Activated CD8-positive, alpha-beta T cell treated with anti-CD3 and anti-CD28 coated beads for 36 hours (primary cell): ENCODE results near the gene RBFOX2. TPM values are rescaled to one million over a fixed set of nuclear protein-coding genes. Genes with fewer than 3 reads are reported as not detected.

Experiments
- ATAC-seq: fragments of 200-7000 bp; cut with Tn5 transposase; one replicate; pipeline ENCODE4 v1.10.0; 2021; ENCODE audit warnings: mild to moderate bottlenecking, moderate library complexity
- CTCF ChIA-PET: fragments of 350-600 bp; sonication (Branson Sonifier 250); formaldehyde crosslinking; loops from one replicate; lab custom pipeline; 2021; ENCODE audit warnings: antibody characterized with exemption; lab: Charles Lee
- POLR2A ChIA-PET: fragments of 350-600 bp; sonication (Branson Sonifier 250); formaldehyde crosslinking; loops from one replicate; lab custom pipeline; 2021; ENCODE audit warnings: antibody characterized with exemption; lab: Charles Lee
- DNase-seq: peaks from one replicate; pipeline ENCODE4 v3.0.0-alpha.2; 2020
- H3K27ac Mint-ChIP-seq: one replicate; pipeline ENCODE4 v1.8.0; 2021; ENCODE audit warnings: mild to moderate bottlenecking, mixed read lengths
- H3K27me3 Mint-ChIP-seq: one replicate; pipeline ENCODE4 v1.8.0; 2021; ENCODE audit warnings: mixed read lengths
- H3K36me3 Mint-ChIP-seq: one replicate; pipeline ENCODE4 v1.8.0; 2021; ENCODE audit warnings: low read depth, mixed read lengths
- H3K4me1 Mint-ChIP-seq: one replicate; pipeline ENCODE4 v1.8.0; 2021; ENCODE audit warnings: low read depth, mixed read lengths
- H3K4me3 Mint-ChIP-seq: one replicate; pipeline ENCODE4 v1.8.0; 2021; ENCODE audit warnings: mild to moderate bottlenecking, moderate library complexity, mixed read lengths
- H3K9me3 Mint-ChIP-seq: one replicate; pipeline ENCODE4 v1.8.0; 2021; ENCODE audit warnings: mixed read lengths
- intact Hi-C: fragments of 100-400 bp; cut with micrococcal nuclease; formaldehyde crosslinking; loops from one replicate; pipeline ENCODE4 v1.10.0; 2022
- total RNA-seq, 2 experiments: library from RNA; stranded (reverse); gene quantifications; one replicate each; pipeline ENCODE4 v1.2.3, GENCODE V29; 2021
- TF ChIP-seq, protein P1 (sequence below): fragments of 200-600 bp; IDR thresholded peaks from one replicate; pipeline ENCODE4 v1.8.0; 2022; ENCODE audit warnings: antibody characterized with exemption, mild to moderate bottlenecking

RBFOX2 gene
- total RNA-seq, 2 experiments from 2014 or later: 3.1 to 3.3 TPM

DNA sequence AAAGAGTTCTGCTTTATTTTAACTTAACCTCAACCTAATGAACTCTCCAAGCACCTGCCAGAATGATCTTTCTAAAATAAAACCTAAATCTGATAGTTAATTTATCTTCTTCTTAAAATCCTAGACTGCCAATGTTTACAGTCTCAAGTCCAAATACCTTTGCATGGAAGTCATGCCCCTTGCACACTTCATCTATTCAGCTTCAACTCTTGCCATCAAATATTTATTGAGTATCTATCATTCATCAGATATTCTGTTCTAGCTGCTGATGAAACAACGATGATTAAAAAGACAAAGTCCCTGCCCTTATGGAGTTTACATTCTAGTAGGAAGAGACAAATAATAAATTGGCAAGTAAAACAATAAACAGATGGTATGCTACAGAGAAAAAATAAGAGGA is 209.2 kb downstream of the RBFOX2 start:
- TF ChIP-seq, protein P1, sequence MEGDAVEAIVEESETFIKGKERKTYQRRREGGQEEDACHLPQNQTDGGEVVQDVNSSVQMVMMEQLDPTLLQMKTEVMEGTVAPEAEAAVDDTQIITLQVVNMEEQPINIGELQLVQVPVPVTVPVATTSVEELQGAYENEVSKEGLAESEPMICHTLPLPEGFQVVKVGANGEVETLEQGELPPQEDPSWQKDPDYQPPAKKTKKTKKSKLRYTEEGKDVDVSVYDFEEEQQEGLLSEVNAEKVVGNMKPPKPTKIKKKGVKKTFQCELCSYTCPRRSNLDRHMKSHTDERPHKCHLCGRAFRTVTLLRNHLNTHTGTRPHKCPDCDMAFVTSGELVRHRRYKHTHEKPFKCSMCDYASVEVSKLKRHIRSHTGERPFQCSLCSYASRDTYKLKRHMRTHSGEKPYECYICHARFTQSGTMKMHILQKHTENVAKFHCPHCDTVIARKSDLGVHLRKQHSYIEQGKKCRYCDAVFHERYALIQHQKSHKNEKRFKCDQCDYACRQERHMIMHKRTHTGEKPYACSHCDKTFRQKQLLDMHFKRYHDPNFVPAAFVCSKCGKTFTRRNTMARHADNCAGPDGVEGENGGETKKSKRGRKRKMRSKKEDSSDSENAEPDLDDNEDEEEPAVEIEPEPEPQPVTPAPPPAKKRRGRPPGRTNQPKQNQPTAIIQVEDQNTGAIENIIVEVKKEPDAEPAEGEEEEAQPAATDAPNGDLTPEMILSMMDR: no peak
- Mint-ChIP-seq H3K4me3 (no peak overlapping the region), H3K4me1 (no peaks in the 10 kb centered on the region), H3K36me3 (no peaks in the 10 kb centered on the region), H3K27me3 (no peaks in the 10 kb centered on the region), H3K27ac (no peak overlapping the region), H3K9me3 (no peaks in the 10 kb centered on the region)
- DNase-seq (no peak), ATAC-seq (no peak)
- ChIA-PET POLR2A (no interaction called here), CTCF (no interaction called here)
- intact Hi-C loops: no loop called here

DNA sequence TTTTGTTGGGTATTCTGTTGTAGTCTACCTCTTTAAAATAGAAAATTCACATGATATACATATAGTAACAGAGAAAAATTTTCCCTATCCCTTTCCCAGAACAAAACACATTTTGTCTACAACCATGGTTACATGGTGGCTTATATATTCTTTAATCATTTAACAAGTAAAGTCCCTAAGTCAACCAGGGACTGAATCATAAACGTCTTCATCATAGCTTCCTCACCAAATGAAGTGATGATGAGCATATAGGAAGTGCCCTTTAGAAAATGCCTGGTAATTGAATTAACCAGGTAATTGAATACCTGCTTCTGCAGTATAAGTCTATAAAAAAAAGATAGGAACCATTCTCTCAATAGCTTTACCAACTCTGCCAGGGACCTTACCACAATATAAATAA is 209.7 kb downstream of the RBFOX2 start:
- ATAC-seq (no peak), DNase-seq (no peak)
- H3K27ac Mint-ChIP-seq: no peak overlapping the region
- H3K4me3 Mint-ChIP-seq: no peak overlapping the region
- intact Hi-C loops: no loop called here
- TF ChIP-seq, protein P1: no peak
- ChIA-PET CTCF (no interaction called here), POLR2A (no interaction called here)
- no peaks in the 10 kb centered on the region for H3K9me3 Mint-ChIP-seq
- H3K27me3 Mint-ChIP-seq: no peaks in the 10 kb centered on the region
- no peaks in the 10 kb centered on the region for H3K36me3 Mint-ChIP-seq
- no peaks in the 10 kb centered on the region for H3K4me1 Mint-ChIP-seq

DNA sequence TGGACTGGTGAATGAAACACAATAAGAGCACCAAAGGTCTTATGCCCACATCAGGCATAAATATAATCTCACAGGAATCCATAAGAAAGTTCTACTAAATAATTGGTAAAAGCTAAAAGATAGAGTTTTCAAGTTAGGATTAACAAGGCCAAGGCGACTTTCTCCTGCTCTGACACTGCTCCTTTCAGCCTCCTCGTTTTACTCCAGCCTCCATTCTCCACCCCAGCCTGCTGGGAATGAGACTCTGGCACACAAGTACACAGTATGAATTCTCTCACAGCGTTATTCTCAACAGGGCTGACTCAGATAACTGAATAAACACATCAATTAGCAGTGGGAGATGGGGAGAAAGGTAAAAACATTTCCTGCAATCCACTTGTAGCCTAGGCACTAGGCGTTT is 216.0 kb downstream of the RBFOX2 start:
- Mint-ChIP-seq H3K27ac (no peak overlapping the region), H3K4me3 (no peak overlapping the region), H3K9me3 (peaks cover 4% of the 10 kb centered on the region), H3K36me3 (no peaks in the 10 kb centered on the region), H3K27me3 (no peaks in the 10 kb centered on the region), H3K4me1 (no peaks in the 10 kb centered on the region)
- ChIA-PET POLR2A (no interaction called here), CTCF (interaction anchor here (1.0 kb wide), 1 partner anchor 253 kb away, joined by 4 read pairs; no protein-coding TSS in a partner anchor)
- no peak for DNase-seq
- TF ChIP-seq, protein P1: no peak
- intact Hi-C loops: no loop called here
- no peak for ATAC-seq

DNA sequence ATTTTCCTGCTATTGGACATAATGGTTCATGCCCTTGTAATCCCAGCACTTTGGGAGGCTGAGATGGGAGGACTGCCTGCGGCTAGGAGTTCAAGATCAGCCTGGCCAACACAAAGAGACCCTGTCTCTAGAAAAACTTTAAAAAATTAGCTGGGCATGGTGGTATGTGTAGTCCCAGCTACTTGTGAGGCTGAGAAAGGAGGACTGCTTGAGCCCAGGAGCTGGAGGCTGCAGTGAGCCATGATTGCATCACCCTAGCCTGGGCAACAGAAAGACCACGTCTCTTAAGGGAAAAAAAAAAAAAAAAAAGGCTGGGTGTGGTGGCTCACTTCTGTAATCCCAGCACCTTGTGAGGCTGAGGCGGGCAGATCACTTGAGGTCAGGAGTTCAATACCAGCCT is 217.0 kb downstream of the RBFOX2 start:
- TF ChIP-seq, protein P1: no peak
- ChIA-PET CTCF (interaction anchor here (1.0 kb wide), 1 partner anchor 254 kb away, joined by 4 read pairs; no protein-coding TSS in a partner anchor), POLR2A (no interaction called here)
- intact Hi-C loops: no loop called here
- H3K27ac Mint-ChIP-seq: no peak overlapping the region
- H3K27me3 Mint-ChIP-seq: no peaks in the 10 kb centered on the region
- DNase-seq (no peak), ATAC-seq (no peak)
- no peak overlapping the region for H3K4me3 Mint-ChIP-seq
- H3K36me3 Mint-ChIP-seq: no peaks in the 10 kb centered on the region
- peaks cover 4% of the 10 kb centered on the region for H3K9me3 Mint-ChIP-seq
- H3K4me1 Mint-ChIP-seq: no peaks in the 10 kb centered on the region

DNA sequence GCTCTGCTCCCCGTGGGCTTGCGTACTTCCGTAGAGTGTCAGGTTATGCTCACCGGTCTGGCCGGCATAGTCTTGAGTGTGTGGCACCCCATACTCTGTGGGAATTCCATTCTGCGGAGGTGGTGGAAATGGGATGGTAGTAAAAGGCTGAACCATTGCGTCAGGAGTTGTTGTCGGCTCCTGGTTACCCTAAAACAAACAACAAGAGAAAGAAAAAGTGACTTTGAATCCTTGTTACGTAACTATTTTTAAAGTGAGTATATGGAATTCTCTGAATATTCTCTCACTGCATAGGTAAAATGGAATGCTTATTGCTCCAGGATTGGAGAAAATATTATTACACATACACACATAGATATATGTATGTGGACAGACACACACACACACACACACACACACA is 218.8 kb downstream of the RBFOX2 start:
- POLR2A ChIA-PET: no interaction called here
- TF ChIP-seq, protein P1: no peak
- Mint-ChIP-seq H3K27me3 (no peaks in the 10 kb centered on the region), H3K27ac (no peak overlapping the region), H3K4me1 (no peaks in the 10 kb centered on the region), H3K9me3 (peaks cover 4% of the 10 kb centered on the region), H3K4me3 (no peak overlapping the region), H3K36me3 (no peaks in the 10 kb centered on the region)
- CTCF ChIA-PET: no interaction called here
- ATAC-seq: no peak
- intact Hi-C loops: no loop called here
- DNase-seq: no peak
